HG02588 (cell line): ENCODE measurements around the gene EML3.
A peak's percentile ranks its signal among the peaks of the same experiment; 100 is the strongest.
"Not testable (repeated sequence)": the region's sequence is repeated elsewhere in the genome, so short reads cannot be mapped to it uniquely, and the experiment has no call there.

Experiments
- ATAC-seq: cut with Tn5 transposase; IDR thresholded peaks from one replicate; pipeline ENCODE4 v1.9.1; 2021; ENCODE audit warnings: mild to moderate bottlenecking, moderate library complexity; ENCODE audit not compliant: unreplicated experiment

The EML3 gene

DNA sequence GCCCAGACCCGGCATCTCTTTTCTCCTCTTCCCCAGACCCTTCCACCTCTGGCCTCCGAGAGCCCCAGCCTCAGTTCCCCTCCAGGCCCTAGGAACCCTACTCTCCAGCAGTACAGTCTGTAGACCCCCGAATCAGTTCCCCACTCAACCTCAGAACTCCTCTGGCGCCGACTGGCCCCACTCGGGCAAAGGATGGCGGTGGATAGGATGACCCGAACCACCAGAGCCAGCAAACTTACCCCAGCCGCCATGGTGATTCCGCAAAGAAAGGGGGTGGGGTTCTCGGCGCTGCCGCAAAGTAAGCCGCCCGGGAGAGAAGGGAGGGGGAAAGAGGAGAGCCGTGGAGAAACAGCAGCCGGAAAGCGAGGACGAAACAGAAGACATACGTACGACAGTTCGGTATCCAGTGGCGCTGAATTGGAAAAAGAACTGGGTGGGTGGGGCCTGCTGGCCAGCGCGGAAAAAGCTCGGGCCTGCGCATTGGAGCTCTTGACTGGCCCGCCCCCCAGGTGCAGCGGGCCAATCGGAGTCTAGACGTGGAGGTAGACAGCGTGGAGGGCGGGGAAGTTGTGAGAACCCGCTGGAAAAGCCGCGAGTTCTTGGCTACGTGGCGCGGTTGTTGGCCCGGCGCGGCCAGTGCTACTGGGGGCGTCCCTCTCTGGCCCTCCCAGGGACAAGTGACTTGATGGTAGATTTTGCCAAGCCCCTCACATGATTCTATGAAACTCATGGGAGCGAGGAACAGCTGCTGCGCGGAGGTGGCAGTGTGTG, 38.8 kb downstream of the EML3 start, which contains the start of gene EEF1G:
Gene EEF1G, minus strand, starts transcription at position 300 of the 771 bp plus-strand sequence. Its CDS starts 49 bp downstream, at position 251.
- ATAC-seq: peak; percentile 83

DNA sequence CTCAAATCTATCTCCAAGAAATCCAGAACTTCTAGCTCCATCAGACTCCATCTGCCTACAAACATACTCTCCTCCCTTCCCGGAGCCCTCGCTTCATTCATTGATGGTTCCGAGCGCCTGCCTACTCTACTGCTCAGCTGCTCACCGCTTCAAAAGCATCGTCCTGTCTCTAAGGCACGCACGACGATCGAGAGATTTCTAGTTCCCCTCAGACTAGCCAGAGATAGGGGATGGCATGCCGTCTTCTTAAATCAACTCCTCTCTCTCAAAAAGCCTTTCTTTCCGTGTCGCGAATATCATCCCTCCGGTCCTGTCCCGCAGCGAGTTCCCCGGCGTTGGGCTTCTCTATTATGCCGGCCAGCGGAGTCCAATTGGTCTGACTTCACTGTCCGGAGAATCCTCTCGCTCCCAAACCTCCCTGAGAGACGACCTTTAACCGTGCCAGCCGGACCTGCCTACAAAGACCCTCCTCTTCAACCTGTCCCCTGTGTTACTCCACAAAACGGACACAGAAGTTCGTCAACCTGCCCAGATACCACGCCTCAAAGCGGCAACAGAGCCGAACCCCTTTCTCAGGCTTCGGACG, 39.5 kb downstream of the EML3 start:
- ATAC-seq: no peak

DNA sequence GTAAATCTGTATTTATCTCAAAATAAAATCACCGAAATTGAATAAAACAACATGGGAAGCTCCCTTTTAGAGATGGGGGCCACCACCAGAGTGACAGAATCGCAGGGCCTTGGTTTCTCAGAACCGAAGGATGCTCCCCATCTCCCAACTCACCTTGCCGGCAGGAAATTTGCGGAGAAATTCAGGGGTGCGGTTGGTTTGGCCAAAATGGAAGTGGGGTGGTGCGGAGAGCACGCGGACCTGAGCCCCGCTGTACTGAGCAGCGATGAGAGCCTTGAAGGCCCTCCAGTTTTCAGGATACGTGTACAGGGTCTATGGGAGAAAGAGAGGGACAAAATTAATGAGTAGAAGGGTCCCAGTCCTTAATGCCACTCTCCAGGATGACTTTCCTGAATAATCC, 40.1 kb downstream of the EML3 start:
- no peak for ATAC-seq

DNA sequence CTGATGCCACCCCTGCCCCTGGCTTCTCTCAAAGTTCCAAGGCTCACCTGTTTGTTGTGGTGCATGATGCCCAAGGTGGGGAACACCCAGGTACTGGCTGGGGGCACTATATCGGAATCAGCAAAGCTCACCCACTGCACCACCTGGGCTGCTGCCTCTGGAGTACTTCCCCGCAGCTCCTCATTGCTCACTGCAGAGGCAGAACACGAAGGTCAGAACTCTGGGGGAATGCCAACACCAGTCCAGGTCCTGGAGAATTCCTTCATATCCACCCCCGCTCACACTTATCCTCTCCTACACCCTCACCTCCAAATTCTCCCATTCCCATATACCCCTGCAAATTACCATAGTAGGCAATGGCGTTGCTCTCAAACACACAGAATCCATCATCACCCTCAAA, 41.1 kb downstream of the EML3 start:
- not testable (repeated sequence) for ATAC-seq

DNA sequence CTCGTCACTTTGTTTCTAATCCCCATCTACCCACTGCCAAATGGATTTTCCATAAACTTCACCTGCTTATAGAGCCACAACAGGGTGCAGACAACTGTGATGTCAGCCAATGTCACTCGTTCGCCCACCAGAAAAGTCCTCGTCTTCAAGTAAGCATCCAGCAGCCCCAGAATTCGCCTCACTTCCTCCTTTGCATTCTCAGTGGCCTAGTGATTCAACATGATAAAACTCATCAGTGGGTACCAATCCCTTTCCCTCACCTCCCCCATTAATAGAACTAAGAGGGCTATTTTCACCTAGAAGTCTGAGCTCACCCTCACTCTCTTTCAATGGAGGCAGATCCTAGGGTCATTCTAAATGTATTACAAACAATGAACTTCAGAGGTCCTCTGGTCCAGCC, 41.7 kb downstream of the EML3 start:
- not testable (repeated sequence) for ATAC-seq

DNA sequence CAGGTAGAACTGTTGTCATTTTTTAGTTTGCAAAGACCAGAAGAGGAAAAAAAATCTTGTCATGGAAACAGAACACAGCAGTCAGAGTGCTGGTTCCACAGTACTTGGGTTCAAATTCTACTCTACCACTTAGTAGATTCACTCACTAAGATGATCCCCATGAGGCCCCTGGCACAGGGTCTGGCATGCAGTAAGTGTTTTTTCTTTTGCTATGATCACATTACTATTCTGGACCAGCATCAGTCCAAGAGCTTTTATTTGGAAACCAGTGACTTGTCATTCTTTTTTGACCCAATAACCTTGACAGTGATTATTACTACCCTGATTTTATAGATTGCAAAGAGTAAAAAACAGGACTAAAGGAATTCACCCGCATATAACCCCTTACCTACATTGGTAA, 43.0 kb downstream of the EML3 start:
- ATAC-seq: no peak

DNA sequence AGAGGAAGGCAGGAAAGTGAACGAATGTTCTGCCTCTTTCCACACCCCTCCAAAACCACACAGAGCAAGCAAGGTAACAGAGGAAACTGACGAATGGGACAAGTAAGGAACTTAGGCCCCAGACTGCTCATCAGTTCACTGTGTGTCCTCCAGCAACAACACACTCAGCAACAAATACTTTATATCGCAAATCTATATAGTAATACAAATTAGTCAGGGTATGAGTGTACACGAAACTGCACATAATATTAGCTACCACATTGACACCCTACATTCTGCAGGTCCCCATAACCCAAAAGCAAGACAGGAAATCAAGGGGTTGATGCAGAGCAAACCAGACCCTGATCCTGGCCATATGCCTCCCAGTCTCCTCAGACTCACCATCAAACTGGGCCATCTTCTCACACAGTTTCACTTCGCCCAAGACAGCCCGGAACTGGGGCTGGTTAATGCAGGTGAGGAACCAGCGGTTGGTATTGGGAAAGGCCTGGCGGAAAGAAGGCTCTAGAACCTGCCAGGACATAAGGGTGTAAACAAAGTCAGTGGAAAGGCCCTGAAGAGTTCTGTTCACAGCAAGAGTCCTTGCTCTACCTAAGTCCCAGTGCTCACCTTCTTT, 45.4 kb downstream of the EML3 start:
- no peak for ATAC-seq

DNA sequence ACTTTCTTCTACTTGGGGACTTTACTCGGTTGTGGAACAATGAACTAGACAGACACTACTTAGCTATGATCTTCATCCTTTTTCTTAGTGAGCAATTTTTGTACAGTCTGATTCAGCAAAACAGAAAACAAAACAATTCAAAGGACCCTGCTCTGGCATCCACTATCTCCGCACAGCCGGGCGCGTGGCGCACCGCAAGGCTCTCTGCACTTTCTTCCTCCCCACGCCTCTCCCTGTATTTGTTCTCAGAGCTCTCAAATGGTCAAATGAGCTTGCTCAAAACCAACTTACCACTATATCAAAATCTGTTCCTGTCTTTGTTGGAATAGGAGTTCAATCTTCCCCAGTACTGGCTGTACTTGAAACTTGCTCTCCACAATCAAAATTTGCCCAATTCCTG, 46.3 kb downstream of the EML3 start:
- no peak for ATAC-seq

DNA sequence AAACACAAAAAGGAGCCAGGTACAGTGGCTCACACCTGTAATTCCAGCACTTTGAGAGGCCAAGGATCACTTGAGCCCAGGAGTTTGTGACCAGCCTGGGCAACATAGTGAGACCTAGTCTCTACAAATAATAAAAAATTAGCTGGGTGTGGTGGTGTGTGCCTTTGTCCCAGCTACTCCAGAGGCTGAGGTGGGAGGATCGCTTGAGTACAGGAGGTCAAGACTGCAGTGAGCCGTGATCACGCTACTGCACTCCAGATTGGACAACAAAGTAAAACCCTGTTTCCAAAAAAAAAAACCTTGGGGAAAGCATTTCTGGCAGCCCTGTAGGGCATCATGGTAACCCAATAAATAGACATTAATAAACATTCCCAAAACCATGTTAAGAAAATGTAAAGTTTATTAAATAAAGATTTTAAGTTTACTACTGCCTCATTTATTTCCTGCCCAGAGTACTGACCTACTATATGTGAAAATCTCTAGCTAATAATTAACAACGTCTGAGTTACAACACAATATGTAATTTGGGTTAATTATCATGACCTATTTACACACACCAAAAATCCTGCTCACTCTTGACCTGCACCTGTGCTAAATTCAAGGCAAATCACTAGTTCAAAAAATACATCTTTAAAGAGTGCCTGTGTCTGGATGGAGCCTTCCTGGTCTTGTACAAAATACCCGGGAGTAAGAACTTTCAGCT, 47.3 kb downstream of the EML3 start:
- no peak for ATAC-seq

DNA sequence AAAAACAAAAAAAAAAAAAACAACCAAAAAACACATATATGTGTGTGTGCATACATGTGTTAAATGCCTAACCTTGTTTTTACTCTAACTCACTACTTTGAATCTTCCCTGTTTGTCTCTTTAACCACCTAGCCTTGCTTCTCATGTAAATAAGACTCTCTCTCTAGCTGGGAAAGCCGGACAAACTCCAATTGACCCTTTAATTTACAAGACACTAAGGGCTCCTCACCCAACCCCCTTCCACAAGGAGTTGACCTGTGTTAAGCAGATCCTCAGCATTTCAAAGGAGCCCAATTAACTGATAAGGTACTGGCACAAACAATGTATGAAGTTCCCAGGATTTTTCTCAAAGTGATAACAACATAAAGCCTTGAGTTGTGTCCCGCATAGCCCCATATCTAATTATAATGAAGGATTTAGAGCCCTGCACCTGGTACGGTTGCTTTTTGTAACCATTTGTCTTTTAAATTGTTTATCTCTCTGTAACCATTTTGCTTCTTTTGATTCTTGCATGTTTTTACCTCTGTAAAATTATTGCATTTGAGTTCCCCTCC, 50.8 kb downstream of the EML3 start:
- ATAC-seq: not testable (repeated sequence)

DNA sequence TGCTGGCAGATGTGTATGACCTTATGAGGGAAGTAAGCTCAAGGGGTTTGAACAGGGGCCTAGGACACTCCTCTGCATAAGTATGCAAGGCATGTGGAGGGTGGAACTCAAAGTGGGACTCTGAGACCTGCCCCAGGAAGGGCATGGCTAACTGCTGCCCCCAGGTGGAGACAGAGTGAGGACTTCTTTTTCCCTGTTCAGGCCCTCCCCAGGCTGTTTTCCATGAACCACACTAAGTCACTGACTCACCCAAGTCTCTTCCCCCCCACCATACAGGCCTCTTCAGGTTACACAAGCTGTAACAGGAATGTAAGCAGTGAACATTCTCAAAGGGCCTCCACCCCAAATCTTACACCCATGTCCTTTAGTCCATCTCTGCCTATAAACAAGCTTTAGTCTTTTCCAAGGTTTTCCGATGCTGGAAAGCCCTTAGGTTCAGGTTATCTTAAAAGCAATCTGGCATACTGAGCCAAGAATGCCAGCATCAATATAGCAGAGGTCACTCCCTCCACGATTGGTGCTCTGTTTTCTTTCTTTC, 51.9 kb downstream of the EML3 start:
- ATAC-seq: no peak

DNA sequence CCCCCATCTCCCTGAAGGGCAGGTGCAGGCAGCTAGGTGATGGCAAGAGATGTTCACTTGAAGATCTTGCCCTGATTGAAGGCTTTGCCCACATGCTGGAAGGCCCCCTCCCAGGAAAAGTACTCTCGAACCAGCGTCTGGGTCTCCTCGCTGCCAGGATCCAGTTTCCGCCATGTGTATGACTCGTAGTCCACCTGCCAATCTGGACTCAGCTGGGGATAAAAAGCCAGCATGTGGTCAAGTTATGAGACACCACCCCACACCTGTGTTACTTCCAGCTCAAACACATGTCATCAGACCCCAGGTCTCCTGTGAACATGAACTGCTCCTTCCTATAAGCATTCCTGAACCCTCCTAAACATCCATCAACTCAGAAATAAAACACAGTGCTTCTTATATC, 52.9 kb downstream of the EML3 start:
- ATAC-seq: not testable (repeated sequence)

DNA sequence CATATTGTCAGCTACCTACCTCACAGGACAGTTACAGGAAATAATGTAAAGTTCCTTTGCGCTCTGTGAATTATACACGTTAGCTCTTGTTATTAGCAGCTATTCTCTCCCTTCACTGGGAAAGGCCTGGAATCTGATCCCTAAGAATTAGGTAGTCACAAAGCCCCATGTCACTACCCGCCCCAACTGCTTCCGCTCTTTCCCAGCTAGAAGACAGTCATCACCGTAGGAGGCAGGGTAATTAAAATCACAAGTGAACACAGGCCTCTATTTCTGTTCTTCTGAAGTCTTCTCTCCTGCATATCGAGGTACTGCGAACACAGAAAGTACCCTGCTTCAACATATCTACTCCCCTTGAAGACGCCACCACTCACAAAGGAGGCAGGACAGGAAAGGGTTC, 53.4 kb downstream of the EML3 start:
- no peak for ATAC-seq

DNA sequence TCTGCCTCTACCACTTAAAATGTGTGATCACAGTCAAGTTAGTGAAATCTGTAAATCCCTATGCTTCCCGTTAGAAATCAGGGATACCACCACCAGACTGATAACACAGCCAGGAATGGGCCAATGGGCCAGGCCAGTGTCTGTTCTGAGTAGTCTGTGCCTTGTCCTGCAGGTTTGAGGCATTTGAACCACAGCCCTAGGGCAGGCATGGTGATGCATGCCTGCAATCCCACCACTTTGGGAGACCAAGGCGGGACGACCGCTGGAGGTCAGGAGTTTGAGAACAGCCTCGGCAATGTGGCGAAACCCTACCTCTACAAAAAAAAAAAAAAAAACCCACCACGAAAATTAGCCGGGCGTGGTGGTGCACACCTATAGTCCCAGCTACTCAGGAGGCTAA, 53.9 kb downstream of the EML3 start:
- ATAC-seq: no peak

DNA sequence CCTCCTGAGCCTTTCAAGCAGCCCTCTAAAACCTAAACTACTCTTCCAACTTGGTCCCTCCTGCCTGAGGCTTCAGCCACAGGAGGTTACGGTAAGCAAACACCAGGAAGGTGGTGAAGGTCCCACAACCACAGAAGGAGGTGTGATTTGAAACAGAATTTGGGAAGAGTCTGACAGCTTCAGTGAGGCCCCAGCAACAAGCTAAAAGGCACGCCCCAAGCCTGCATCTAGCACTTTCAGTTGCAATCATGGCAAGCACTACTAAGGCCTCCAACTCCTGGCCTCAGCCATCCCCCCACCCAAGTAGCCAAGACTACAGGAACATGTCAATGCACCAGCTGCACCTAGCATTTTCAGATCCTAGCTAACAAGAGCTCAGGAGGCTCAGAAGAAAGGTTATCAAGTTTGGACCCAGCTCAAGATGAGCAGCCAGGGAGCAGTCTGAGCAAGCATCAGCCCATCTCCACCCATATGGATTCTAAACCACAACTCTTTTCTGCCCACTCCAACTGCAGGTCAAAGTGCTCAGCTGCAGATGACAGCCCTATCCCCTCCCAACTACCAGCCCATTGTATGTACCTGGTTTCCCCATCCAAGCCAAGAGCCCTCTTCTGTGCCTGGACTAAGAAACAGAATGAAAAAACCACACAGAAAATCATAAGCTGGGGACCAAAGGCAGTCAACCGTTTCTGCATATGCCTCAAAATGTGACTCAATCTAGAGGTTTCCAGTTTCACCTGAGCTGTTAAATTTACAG, 55.5 kb downstream of the EML3 start:
- ATAC-seq: no peak

DNA sequence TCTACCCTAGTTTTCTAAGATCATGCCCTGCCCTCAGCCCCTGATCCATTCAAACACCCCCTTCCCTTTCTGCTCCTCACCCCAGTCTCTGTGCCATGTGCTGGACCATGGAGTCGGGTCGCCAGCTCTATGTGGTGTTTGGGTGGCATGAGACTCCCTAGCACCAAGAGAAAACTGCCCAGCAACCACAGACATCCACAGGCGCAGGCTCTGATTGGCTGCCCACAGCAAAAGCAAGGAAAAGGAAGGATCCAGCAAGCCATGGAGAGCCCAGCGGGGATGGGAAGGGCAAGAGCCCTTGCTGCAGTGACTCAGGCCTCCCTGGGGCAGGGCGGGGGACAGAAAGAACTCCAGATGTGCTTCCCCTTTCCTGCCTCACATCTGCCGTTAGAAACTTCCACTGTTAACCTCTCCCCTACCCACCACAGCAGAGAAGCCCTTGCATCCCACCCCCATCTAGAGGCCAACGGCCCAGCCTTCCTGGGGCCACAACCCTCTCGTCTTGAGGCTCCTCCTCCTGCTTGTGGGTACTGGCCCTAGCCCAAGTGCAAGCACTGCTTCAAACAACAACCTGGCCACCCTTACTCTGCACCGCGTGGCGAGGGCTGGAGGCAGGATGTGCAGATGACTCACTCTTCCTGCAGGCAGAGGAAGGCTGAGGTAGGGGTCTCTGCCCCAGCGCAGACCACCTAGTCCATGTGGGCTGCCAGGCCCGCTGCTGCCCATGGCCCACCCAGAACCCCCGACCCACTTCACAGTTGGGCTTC, 56.3 kb downstream of the EML3 start:
- no peak for ATAC-seq

DNA sequence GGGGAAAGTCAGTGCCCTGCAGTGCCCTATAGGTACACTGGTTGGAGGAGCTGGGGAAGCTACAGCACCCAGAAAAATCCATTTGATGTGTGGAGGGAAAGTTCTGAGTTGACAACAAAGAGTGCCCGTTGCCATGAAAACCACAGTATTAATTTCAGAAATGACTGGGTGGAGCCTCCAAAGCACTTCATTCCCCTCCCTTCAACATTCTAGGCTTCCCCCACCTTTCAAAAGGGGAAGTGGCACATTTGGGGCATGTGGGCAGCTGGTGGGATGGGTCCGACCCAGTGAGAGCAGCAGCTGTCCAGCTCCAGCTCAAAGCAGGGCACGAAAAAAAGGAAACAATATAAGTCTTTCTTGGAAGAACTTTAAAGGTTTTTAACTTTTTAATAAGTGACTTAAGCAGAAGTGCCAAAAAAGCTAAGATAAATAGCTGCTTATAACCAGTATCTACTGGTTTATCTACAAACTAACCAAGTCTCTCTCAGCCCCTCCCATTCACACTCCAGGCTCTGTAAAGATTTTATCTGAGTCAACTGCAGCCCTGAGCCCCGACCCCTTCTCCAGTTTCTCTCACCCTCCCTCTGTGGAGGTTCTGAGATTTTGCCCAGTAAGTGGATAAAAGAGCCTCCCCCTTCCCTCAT, 57.0 kb downstream of the EML3 start:
- peak; percentile 34 for ATAC-seq

DNA sequence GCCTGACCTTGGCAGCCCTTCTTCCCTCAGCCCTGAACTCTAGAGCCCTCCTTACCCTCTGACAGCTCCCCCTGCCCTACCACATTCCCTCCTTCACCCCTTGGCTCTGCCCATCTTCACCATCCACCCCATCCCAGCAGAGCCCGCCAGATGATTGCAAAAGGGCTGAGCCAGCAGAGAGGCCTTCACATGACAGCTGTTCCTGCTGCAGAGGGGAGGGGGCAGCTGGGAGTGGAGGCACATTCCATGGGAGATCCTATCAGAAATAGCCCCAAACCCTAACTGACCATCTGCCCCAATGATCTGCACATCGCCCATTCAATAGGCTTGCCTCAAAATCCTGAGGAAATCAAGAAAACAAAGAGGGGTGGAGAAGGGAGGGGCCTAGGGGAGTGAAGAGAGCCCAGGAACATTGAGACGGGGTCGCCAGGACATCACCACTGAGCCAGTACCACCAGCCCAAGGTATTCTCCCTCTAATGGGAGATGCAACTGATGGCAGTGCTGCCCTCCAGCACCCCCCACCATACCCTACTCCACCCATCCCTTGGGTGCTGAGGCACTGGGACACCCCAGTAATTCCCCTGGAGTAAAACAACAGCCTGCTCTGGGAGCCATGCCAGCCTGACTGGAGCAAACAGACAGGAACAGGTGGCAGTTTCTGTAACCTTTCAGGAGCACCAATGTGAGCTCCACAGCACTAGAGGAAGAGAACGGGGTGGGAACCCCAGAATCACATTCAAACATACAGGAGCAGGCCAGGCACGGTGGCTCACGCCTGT, 58.0 kb downstream of the EML3 start:
- ATAC-seq: no peak
